GM12878 (cell line): ENCODE results near the gene ERVK3-1. TPM values are rescaled to one million over a fixed set of nuclear protein-coding genes. Genes with fewer than 3 reads are reported as not detected.

Experiments
- ASH2L ChIP-seq: fragments of 300-600, 200-600 bp; sonication (generic); IDR thresholded peaks from 2 replicates; pipeline ENCODE4 v1.6.1; 2017; ENCODE audit warnings: low read depth, mild to moderate bottlenecking, borderline replicate concordance
- BRCA1 ChIP-seq: IDR thresholded peaks from 2 replicates; pipeline ENCODE4 v1.6.1; 2011; ENCODE audit warnings: low read depth, low read length, improper control_type of control experiment
- E2F8 ChIP-seq: fragments of 450-650 bp; IDR thresholded peaks from 2 replicates; pipeline ENCODE4 v1.6.1; 2018; ENCODE audit warnings: mild to moderate bottlenecking, low read depth, moderate library complexity; ENCODE audit not compliant: partially characterized antibody
- ELK1 ChIP-seq: IDR thresholded peaks from 2 replicates; pipeline ENCODE4 v1.6.1; 2012; ENCODE audit warnings: low read depth, low read length, improper control_type of control experiment
- EZH2 ChIP-seq: IDR thresholded peaks from 2 replicates; pipeline ENCODE4 v1.6.1; 2012; ENCODE audit warnings: low read depth, mild to moderate bottlenecking, control low read depth, inconsistent platforms, low read length, borderline replicate concordance; ENCODE audit not compliant: control insufficient read depth
- HCFC1 ChIP-seq: fragments of 150-350 bp; IDR thresholded peaks from 2 replicates; pipeline ENCODE4 v1.6.1; 2014; ENCODE audit warnings: low read length
- HDAC6 ChIP-seq: fragments of 200-600 bp; sonication (generic); IDR thresholded peaks from one replicate; pipeline ENCODE4 v1.8.0; 2017; ENCODE audit warnings: antibody characterized with exemption; ENCODE audit not compliant: unreplicated experiment
- IKZF2 ChIP-seq, 2 experiments: fragments of 450-650 bp; IDR thresholded peaks; 2 replicates each; pipeline ENCODE4 v1.6.1; 2017; ENCODE audit warnings: mild to moderate bottlenecking in 2 of 2, moderate library complexity in 2 of 2
- MEF2B ChIP-seq: fragments of 450-650 bp; IDR thresholded peaks from 2 replicates; pipeline ENCODE4 v1.6.1; 2018; ENCODE audit warnings: mild to moderate bottlenecking, moderate library complexity; ENCODE audit not compliant: partially characterized antibody, poor library complexity, severe bottlenecking
- MYC ChIP-seq: IDR thresholded peaks from 2 replicates; pipeline ENCODE4 v1.6.1; 2011; ENCODE audit warnings: mild to moderate bottlenecking, low read length, moderate library complexity, inconsistent platforms; ENCODE audit not compliant: insufficient read depth, insufficient replicate concordance, insufficient read length, severe bottlenecking
- PRDM15 ChIP-seq: fragments of 450-650 bp; formaldehyde crosslinking; IDR thresholded peaks from 2 replicates; pipeline ENCODE4 v1.4.0; 2020; ENCODE audit warnings: mild to moderate bottlenecking, moderate library complexity
- RAD21 ChIP-seq: IDR thresholded peaks from 2 replicates; pipeline ENCODE4 v1.6.1; 2011; ENCODE audit warnings: mild to moderate bottlenecking, low read depth, low read length, moderate library complexity; ENCODE audit not compliant: insufficient read depth
- REST ChIP-seq: IDR thresholded peaks from 2 replicates; pipeline ENCODE4 v1.6.1; 2012; ENCODE audit warnings: mild to moderate bottlenecking, low read depth, low read length
- SMAD1 ChIP-seq: fragments of 450-650 bp; IDR thresholded peaks from 2 replicates; pipeline ENCODE4 v1.6.1; 2018; ENCODE audit warnings: mild to moderate bottlenecking, low read depth; ENCODE audit not compliant: partially characterized antibody
- STAT1 ChIP-seq: fragments of 450-650 bp; conservative IDR thresholded peaks from 2 replicates; pipeline ENCODE4 v1.6.1; 2014; ENCODE audit warnings: antibody characterized with exemption, mild to moderate bottlenecking
- SUZ12 ChIP-seq: fragments of 200-600 bp; sonication (generic); IDR thresholded peaks from one replicate; pipeline ENCODE4 v1.6.1; 2018; ENCODE audit warnings: antibody characterized with exemption, mild to moderate bottlenecking; ENCODE audit not compliant: unreplicated experiment
- TCF7 ChIP-seq: IDR thresholded peaks from 2 replicates; pipeline ENCODE4 v1.6.1; 2014; ENCODE audit warnings: antibody characterized with exemption, borderline replicate concordance
- polyA plus RNA-seq, 11 experiments: library from polyadenylated mRNA; depleted of rRNA in 4 of 11; unstranded in 6 of 11; stranded (reverse) in 5 of 11; fragments of >200 nt; fragmentation: Nextera tagmentation in 4 of 11; fragmentation: Illumina TruSeq in 1 of 11; extraction: Ambion mirVana in 4 of 11; extraction: Trizol in 1 of 11; gene quantifications; 1 replicate in 1 of 11; 2 replicates in 10 of 11; pipeline versions ENCODE4 v1.2.1 to v1.2.3, GENCODE V29; 2011 to 2016; ENCODE audit warnings: inconsistent platforms in 2 of 11, missing spikeins in 2 of 11, low read depth in 1 of 11
- total RNA-seq, 4 experiments: library from RNA; depleted of rRNA in 3 of 4; stranded (reverse); fragments of >200 nt in 3 of 4; fragmentation: Illumina TruSeq in 1 of 4; extraction: Trizol in 1 of 4; gene quantifications; 2 replicates each; pipeline versions ENCODE4 v1.2.1 to v1.2.3, GENCODE V29; 2013 to 2021

ERVK3-1 gene
- total and polyA plus RNA-seq, 10 of the 15 experiments (the other 5 are each of a cell fraction or from before 2014, with no cell fraction given): 59.3 to 172 (median 95.8) TPM

- TF ChIP-seq REST (no peak), ASH2L (no peak), RAD21 (no peak), ELK1 (peak; percentile 99), HCFC1 (peak; percentile 99), MYC (peak; percentile 69), BRCA1 (no peak), STAT1 (no peak), PRDM15 (CRISPR knock-in tag) (no peak), TCF7 (no peak), SUZ12 (no peak), MEF2B (no peak), HDAC6 (no peak), SMAD1 (peak; percentile 80), IKZF2 (IDR thresholded peaks at IDR 0.05) (peak in 1 of 2 experiments; percentile 27; a peak in 1 of 4 replicates), EZH2 (no peak), E2F8 (peak; percentile 54)
Measured at GRCh38 chr19:58305065-58305931, at the start of gene ERVK3-1 (continued).
